HG02678 (cell line): Measurements from ENCODE around the gene MELTF.
"Not testable (repeated sequence)": the region's sequence is repeated elsewhere in the genome, so short reads cannot be mapped to it uniquely, and the experiment has no call there.

Experiments
- ATAC-seq: cut with Tn5 transposase; IDR thresholded peaks from one replicate; pipeline ENCODE4 v1.9.1; 2021; ENCODE audit warnings: mild to moderate bottlenecking, moderate library complexity; ENCODE audit not compliant: unreplicated experiment

MELTF gene

DNA sequence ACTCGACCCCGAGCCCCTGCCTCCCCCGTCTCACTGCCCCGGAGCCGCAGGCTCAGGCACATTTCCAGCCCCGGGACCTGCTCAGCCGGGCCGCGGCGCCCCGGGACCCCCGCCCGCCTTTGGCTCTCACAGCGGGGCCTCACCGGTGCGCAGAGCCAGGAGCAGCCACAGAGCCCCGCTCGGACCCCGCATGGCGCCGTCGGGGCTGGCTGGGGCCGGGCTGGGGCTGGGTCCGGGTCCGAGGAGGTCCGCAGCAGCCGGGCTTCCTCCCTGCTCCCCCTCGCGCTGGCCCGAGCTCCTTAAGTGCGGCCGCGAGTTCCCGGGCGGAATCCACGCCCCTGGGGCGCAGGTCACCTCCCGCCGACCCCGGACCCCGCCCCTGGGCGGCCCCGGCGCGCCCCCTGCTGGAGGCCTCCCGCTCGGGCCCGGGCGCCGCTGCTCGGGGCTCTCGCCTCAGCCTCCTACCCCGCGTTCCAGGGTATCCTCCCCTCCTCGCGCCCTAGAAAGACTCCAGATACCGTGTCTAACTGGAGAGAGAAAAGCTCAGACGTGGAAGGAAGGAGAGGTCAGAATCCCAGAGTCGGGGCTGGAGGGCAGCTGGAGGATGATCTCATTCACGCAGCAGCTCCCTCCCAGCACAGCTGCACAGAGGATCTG is at the start of gene MELTF:
Gene MELTF (minus strand): TSS at position 307 of the 657 bp plus-strand sequence. CDS start 115 bp downstream, at position 192.
- ATAC-seq: peak; percentile 84

DNA sequence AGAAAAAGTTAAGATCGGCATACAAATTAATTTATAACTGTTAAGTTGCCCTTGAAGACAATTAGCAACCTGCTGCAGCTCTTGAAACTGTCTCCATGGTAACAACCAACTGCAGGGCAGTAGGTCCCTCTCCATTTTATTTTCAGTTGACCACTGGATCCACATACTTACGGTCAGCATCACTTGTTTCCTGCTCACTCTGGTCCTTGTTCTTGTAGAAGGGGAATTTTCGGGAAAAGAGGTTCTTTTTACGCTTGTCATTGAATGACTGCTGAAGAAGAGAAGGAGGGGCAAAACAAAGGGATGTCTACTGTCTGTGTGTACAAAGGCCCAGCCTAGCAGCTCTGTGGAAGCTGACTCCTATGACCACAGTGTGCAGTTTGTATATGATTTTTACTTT is 46.8 kb upstream of the MELTF start:
- ATAC-seq: no peak

DNA sequence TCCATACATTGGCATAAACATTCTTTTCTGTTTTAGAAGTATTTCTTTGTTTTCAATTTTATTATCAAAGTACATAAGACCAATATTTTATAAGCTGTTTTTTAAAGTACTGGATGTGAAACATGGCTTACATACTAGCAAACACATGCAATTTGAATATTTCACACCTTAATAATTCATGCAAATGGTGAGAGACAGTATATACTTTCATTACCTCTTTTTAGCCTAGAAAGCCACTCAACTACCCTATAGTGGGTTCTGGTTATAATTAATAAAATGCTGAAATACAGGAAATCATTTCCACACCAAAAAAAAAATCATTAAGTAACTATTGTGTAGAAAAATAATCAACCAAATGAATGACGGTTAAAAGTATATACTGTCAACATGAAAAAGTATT is 38.5 kb upstream of the MELTF start:
- no peak for ATAC-seq

DNA sequence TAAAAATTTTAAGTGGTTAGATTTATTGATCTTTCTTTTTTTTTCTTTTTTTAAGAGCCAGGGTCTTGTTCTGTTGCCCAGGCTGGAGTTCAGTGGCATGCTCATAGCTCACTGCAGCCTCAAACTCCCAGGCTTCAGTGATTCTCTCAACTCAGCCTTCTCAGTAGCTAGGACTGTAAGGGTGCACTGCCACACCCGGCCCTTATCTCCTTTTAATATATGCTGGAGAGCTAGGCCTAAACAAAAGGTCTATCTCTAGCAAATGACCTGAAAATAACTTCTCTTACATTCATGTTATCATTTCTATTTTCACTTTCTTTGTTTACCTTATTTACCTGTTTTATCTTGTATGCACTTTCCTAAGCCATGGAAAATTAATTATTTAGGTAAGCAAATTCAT is 35.2 kb upstream of the MELTF start:
- no peak for ATAC-seq

DNA sequence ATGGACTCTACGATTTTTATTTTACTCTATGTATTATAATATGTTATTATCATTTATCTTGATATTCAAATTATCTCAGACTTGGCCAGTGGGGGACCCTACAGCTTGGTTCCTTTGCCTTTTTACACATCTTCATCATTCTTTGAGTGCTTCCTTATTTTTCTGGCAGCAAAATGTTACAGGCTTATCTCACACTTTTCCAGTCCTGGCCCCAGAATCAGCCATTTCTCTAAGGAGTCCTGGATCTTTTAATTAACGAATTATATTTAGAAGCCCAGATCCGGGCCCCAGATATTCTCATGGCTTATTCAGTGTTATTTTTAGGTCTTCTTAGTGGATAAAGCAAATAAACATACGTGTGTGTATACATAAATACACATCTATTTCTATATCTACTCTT is 32.8 kb upstream of the MELTF start:
- no peak for ATAC-seq

DNA sequence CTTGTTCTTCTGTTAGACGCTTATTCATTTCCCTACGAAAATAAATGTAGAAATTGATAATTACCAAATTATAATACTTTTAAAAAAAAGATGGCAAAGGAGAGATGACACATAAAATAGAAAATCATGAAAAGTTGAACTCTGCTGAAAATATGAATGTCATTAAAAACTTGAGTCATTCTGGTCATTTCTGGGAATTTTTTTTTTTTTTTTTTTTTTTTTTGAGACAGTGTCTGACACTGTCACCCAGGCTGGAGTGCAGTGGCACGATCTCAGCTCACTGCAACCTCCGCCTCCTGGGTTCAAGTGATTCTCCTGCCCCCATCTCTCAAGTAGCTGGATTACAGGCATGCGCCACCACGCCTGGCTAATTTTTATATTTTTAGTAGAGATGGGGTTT is 22.0 kb upstream of the MELTF start:
- not testable (repeated sequence) for ATAC-seq

DNA sequence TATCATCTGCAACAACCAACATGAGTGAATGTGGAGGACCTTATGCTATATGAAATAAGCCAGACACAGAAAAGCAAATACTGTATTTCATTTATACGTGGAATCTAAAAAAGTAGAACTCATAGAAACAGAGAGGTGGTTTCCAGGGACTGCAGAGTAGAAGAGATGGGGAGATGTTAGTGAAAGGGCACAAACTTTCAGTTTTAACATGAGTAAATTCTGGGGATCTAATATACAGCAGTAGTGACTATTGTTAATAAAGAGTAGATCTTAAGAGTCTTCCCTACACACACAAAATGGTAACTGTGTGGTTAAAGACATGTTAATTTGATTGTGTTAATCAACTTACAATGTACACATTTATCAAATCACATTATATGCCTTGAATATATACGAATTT is 20.9 kb upstream of the MELTF start:
- peak; percentile 64 for ATAC-seq

DNA sequence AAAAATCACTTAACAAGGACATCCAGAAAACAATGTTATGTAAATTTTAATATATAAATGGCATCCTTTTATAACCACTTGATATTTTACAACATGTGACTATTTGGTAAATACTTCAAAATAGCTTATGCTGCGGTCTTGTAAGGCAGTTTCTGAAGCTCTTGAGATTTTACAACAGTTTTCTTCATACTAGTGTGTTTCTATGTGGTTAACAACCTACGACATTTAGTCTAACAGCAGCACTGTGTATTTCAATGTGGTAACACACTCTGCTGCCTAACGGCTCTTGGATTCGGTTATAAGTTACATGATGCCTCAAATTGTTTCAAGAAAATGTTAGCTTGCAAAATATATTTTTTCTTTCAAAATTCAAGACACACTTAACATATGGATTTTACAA is 12.9 kb upstream of the MELTF start:
- ATAC-seq: no peak

DNA sequence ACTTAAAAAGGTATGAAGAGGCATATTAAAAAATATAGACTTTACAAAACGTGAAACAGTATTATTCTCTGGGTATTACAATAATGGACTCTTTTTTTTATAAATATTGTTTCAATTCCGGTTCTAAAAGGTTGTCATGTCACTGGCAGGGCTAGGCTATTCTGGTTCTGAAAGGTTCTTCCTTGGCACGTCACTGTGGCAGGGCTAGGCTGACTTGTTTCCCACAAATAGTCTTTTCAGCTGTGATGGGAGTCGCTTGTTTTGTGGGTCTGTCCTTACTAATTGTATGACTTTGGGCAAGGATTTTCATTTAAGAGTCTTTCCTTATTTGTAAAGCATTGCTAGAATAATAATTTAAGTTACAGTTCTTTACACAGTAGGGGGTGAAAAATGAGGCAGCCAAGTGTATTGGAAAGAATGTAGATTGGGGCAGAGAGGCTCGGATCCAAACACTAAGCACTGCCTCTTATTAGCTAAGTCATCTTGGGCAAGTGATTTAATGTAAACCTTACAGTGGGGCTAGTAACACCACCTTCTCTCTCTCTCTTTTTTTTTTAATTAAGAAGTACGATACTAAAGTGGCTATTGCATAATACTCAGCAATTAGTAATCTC is 12.4 kb upstream of the MELTF start:
- no peak for ATAC-seq

DNA sequence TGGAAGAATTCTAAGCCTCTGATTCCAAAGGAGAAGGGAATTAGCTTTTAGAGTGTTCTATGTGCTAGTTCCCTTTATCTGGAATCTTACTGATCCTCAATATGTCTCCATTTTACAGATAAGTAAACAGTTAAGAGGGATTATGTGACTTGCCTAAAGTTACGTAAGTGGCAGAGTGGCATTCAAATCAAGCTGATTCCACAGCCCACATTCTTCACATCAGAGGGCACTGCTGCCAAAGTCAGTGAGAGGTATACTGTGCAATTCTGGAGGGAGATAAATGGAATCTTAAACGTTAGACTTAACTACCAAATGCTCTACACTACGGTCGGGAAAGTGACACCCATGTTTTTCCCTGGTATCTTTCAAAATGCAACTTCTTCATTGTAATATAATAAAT is 11.0 kb upstream of the MELTF start:
- no peak for ATAC-seq

DNA sequence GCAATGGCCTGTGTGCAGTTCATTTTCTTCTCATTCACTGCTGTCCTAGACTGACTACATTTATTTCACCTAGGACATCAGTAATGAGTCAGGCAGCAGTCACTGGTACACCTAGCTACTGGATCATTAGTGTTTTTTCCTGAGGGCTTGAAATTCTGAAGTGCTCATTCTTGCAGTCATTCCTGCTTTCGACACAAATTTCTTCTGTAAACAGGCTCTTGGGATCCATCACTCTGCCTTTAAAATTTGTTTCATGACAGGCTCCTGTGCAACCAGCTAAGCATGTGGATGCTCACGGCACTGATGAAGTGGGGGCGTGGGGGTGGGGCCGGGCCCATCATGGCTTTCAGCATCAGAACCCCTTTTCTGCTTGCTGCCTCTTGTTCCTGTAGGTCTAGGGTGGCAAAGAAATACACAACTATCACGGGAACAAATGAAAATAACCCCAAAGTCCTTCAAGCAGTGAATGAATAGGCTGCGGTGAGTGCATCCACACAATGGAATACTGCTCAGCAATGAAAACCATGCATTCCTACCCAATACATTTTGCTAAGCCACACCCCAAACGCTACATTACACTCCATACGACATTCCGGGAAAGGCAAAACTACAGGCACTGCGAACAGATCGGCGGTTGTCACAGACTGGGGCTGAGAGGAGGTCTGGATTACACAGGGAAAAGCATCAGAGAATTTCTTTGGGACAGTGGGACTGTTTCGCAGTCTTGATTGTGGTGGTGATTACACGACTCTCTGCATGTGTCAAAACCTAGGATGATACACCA is 9.3 kb upstream of the MELTF start:
- no peak for ATAC-seq

DNA sequence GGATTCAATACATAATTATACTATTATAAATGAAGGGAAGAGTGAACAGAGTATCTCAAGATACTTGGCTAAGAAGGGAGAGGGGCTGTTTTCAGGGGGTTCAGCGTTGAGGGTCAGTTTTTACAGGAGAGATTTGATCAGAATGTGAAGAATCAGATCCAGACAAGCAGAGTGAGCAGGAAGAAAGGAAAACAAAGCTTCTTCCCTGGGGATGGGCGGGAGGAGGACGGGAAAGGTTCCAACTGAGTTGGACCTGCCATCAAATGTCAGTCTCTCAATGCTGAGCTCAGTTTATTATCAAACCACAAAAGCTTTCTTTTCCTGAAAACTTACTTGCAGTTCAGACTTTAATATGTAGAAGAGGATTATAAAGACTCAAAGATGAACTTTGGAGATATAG is 6.0 kb upstream of the MELTF start:
- no peak for ATAC-seq

DNA sequence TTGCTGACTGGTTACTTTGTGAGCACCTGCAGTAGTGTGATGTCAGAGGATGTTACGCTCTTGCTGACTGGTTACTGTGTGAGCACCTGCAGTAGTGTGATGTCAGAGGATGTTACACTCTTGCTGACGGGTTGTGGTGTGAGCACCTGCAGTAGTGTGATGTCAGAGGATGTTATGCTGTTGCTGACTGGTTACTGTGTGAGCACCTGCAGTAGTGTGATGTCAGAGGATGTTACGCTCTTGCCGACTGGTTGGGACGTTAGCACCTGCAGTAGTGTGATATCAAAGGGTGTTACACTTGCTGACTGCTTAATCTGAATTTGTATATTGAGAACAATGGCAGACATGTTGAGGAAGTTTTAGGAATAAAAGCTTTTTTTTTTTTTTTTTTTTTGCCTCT is 5.2 kb upstream of the MELTF start:
- ATAC-seq: not testable (repeated sequence)

DNA sequence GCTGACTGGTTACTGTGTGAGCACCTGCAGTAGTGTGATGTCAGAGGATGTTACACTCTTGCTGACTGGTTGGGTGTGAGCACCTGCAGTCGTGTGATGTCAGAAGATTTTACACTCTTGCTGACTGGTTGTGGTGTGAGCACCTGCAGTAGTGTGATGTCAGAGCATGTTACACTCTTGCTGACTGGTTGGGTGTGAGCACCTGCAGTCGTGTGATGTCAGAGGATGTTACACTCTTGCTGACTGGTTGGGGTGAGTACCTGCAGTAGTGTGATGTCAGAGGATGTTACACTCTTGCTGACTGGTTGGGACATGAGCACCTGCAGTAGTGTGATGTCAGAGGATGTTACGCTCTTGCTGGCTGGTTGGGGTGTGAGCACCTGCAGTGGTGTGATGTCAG is 4.1 kb upstream of the MELTF start:
- not testable (repeated sequence) for ATAC-seq

DNA sequence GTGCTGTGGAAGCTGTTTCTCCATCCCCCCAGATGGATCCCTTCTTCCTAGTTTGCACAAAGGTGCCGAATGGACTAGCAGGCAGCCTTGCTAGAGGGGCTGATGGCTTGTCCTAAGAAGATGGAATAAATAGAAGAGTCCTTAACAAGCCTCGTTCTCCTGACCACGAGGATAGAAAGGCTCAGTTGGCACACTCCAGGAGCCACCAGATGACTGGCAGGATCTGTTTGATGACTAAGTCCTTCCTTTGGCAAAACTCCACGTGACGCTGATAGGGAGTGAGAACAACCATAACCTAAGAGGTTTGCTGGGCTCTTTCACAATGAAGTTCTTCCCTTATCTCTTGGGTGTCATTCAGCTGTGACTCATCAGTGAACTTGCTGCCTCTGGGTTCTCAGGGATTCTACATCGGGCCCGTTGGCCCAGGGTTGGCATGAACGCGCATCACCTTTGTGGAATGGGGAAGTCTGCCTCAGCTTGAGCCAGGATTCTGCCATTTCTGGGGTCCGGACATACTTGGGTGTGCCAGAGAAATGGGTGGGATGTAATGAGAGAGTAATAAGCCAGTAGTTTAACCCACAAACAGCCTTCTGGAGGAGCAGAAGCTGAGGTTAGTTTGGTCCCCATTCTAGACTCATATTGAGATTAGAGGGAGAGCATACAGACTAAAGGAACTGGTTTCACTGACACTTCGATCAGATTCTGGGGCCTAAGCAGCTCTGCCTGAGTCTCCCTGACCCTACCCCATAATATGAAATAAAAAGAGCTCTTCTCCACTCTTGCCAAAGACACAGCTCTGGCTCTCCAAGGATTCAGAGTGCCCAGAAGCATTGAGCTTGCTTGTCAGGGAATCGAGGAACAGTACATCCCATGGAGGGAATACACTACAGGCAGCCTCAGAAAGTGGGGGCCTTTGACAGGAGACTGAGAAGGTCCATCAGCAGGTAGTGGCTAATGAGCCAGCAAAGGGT is 2.0 kb upstream of the MELTF start:
- ATAC-seq: no peak

DNA sequence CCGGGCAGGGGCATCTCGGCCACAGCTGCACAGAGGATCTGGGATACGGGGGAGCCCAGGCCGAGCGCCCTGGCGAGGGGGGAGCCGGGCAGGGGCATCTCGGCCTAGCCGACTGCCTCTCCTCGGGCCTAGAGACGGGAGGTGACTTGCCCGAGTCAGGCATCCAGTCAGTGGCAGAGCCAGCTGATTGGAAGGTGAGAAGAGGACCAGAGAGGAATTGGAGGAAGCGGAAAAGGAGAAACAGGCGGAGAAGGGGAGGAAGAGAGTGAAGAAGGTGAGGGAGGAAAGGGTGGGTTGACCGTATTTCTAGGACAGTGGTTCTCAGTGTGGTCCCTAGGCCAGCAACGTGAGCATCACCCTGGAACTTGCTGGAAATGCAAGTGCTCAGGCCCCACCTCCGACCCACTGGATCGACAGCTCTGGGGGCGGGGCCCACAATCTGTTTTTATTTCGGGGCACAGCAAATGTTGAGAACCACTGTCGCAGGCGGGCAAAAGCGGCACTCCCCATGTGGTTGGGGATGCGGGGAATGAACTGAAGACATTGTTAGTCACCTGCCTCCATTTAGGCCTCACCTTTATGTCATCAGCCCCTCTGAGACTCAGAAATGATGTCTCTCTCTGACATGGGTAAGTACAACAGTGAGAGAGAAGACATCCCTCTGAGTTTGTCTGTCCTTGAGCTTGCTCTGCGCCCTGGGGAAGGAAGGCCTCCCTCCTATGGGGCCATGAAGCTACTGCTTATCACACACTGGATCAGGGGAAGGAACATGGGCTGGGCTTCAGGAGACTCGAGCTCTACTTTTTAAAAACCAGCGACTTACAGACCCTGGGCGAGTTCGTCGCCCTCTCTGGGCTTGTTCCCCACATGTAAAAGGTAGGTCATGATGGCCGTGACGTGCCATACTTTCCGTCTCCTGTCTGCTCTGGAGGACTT is 1.0 kb upstream of the MELTF start:
- no peak for ATAC-seq

DNA sequence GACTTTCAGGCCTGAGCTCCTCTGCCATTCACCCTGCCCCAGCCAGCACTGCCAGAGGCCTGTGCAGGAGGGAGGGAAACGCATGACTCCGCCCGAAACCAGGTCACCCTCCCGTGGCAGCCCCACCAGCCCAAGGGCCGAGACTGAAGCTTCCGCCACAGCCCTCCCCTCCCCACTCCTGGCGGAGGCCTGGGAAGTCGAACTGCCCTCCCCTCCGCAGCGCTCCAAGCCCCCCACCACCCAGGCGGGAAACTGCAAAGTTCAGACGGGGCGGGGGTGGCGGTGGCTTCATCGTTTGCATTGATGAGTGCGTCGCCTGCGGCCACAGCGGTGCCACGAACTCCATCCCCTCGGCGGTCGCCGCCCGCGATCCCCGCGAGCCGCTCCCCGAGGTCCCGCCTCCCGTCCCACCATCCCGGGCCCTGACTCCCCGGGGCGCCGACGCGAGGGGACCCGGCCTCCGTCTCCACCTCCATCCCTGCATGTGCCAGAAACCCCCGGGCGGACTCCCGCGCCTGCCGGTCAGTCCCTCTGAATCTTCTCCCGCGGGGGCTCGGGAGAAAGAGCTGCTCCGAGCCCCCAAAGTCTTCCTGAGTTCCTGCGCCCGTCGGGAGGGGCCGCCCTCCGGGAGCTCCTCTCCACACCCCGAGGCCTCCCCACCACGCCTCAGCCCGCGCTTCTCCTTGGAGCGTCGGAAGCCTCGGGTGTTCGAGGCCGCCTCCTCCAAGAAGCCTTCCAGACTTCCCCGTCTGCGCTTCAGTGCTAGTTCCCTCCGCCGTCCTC is 698 bp downstream of the MELTF start:
- peak; percentile 7 for ATAC-seq

DNA sequence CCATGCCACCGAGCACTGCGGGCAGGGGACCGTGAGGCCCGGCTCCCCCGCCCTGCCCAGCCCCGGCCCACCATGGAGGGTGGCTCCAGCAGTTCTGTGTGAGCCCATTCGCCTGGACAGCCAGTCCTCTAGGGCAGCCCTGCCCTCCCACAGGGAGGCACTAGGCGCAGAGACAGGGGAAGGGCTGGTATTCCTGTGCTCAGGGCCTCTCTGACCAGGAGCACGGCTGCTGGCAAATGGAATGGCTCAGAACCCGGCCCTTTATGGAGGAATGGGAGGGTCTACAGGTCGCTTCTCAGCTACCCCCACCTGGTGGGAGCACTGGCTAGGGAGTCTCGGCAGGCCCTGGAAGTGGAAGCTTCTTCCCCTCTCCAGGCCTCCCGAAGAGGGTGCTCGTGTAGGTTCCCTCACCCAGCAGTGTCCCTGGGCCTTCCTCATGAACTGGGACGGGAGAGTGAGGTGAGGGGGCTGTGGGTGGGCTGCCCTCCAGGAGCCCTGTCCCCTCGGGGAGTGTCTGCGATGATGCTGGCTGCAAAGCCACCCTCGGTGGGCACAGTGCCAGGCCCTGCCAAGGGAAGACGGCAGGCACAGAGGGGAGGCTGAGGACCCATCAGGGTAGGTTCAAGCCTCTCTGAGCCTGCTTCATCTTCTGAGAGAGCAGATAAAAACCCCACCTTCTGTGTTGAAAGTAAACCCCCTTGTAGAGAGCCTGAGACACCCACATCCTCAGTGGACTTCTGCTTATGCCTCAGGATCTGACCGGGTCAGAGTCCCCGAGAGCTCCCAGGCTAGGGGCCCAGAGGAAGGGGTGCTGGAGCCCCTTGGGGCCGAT is 1.5 kb downstream of the MELTF start:
- ATAC-seq: no peak
